HS-27A (cell line): ENCODE results near the gene ADARB1.

Experiments
- DNase-seq: peaks from one replicate; pipeline ENCODE4 v3.0.0-alpha.2; 2012; ENCODE audit warnings: low read depth, missing footprints

The ADARB1 gene

GRCh38 chr21:45095505-45095904 is 21.1 kb downstream of the ADARB1 start:
- no peak for DNase-seq

GRCh38 chr21:45096217-45096616 is 21.8 kb downstream of the ADARB1 start:
- no peak for DNase-seq

- DNase-seq: no peak
Measured at GRCh38 chr21:45097827-45098387, 23.5 kb downstream of the ADARB1 start.

DNA sequence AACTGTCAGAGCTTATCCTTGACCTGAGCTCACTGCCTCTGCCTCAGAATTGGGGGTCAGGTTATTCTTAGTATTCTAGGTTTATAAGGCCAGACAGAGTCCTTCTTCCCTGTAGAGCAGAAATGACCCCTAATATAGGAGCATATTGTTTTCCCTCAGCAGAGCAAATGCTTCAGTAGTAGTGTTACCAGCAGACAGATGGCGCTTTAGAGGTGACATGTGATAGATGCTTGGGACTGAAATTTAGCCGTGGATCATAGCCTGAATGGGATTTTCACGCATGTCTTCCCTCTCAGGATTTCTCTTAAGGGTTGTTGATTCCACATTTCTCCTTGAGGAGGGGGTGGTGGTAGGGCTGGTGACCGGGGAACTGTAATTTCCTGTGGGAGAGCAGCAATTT is 24.5 kb downstream of the ADARB1 start:
- no peak for DNase-seq

DNA sequence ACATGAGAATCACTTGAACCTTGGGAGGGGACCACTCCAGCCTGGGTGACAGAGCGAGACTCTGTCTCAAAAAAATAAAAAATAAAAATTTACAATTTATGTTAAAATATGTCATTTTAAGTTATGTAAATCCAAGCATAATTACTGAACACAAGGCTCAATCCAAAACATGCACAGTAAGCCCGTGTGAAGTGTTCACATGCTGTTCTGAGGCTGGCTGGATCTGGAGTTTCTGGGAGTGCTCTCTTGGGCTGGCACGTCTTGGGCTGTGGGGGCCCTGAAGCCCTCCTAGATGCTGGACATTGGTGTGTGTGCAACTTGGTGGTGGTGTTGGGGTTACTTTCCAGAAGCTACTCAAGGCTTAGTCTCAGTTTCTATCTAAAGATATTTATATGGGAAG is 25.2 kb downstream of the ADARB1 start:
- DNase-seq: no peak

GRCh38 chr21:45100866-45101265 is 26.5 kb downstream of the ADARB1 start:
- no peak for DNase-seq

GRCh38 chr21:45102391-45102932 is 28.1 kb downstream of the ADARB1 start:
- DNase-seq: peak; percentile 90

- DNase-seq: no peak
Measured at GRCh38 chr21:45103971-45104520, 29.7 kb downstream of the ADARB1 start.

GRCh38 chr21:45104560-45104959 is 30.2 kb downstream of the ADARB1 start:
- no peak for DNase-seq

DNA sequence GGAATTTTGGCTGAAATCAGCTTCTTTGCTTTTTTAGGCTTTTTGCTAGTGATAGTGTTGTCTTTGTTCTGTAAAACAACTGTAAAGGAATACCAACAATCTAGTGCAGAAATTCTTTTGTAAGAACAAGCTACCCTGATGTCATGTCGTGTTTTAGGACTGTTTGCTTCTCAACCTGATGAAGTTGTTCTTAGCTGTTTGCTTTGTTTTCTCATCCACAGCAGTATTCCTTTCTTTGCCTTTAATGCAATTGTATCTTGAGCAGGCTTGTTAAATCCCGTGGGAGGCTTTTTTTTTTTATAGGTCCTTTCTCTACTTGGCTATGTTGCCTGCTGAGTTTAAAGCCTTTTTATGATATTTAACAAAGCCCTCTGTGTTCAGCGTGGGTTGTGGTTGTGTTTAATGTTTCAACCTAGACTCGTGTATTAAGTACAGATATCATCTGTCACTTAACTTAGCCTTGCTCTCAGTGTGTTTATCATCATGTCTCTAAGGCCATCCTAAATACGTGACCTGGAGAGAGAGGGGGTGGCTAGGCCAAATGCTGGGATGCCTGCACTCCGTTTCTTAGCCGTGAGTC is 31.6 kb downstream of the ADARB1 start:
- DNase-seq: no peak

GRCh38 chr21:45108034-45108790 is 33.8 kb downstream of the ADARB1 start:
- no peak for DNase-seq

GRCh38 chr21:45108808-45109781 is 34.7 kb downstream of the ADARB1 start:
- DNase-seq: no peak

GRCh38 chr21:45109831-45110492 is 35.6 kb downstream of the ADARB1 start:
- no peak for DNase-seq

DNA sequence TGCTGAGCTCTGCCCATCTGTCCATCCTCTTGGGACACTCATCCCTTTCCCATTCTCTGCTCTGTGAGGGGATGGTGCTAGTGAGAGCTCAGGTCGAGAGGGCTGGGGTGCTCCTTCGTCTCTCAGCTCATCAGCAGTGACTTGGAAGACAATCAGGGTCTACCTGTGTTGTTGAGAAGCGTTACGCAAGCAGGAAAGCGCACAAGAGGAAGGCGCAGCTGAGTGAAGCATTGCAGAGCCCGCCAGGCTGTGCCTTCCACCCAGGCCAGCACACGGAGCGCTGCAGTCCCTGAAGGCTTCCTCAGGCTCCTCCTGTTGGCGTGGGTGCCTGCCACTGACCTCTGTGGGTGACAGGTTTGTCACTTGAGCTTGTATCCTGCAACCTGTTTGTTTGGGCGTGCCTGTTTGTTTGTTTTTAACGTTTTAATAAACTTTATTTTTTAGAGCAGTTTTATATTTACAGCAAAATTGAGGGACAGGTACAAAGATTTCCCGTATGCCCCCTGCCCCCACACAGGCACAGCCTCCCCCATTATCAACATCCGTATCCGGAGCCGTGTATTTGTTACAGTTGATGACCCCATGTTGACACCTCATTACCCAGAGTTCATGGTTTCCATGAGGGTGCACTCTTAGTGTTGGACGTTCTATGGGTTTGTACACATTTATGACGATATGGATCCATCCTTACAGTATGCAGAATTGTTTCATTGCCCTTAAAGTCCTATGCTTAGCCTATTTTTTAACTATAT is 36.7 kb downstream of the ADARB1 start:
- no peak for DNase-seq

- DNase-seq: no peak
Measured at GRCh38 chr21:45111703-45112102, 37.3 kb downstream of the ADARB1 start.

DNA sequence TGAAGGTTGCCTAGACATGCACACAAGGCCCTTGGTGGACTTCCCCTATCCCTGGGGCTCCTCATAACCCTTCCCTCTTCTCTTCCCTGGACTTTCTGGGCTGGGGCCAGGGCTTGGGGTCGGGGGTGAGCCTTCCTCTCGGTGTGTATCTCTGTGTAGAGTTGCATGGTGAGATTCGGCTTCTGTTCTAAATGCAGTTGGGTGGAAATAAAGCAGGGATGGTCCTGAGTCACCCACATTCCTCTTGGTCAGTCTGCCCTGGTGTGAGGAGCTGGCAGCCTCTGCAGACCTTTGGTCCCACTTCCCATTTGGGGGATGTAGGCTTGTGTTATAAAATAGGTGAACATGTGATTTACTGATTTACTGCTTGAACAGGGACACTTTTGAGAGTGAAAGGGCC is 38.0 kb downstream of the ADARB1 start:
- DNase-seq: no peak

GRCh38 chr21:45113543-45113942 is 39.2 kb downstream of the ADARB1 start:
- no peak for DNase-seq

DNA sequence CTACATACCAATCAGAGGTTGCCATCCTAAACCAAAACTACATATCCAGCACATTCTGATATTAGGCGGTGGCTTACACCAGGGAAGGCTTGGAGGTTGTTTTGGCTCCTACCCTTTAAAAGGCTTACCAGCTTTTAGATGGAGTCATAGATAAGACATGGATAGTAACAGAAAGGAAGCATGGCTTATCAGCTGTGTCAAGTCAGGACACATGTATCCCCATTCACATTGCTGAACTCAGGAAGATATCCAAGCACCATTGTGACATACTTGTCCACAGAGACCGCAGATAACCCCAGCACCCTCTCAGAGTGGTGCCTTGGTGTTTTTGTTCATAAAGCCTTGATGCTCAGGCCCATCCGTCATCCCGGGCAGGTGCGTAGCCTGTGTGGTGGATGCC is 39.7 kb downstream of the ADARB1 start:
- no peak for DNase-seq

GRCh38 chr21:45114475-45114874 is 40.1 kb downstream of the ADARB1 start:
- DNase-seq: no peak

- no peak for DNase-seq
Measured at GRCh38 chr21:45115141-45115540, 40.8 kb downstream of the ADARB1 start.

DNA sequence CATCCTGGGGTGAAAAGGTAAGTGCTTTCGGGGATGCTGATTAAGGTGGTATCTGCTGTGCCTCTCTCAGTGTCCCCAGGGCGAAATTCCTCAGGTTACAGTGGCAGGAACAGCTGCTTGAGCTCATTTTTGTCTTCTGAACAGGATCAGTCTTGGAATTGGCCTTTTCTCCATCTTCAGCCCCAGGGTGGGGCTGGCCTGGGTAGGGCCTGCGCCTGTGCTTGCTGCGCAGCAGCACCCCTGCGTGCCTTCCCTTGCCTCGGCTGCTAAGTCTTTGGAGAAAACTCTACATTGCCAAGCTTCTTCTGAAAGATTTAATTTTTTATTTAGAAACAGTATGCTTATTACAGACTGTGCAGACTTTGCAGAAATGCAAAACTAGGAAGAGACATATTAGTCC is 41.7 kb downstream of the ADARB1 start:
- DNase-seq: no peak
